Neural cell (in vitro differentiated cells): Measurements from ENCODE around the gene ETAA1.

Experiments used
- EP300 ChIP-seq: fragments of 450-650 bp; conservative IDR thresholded peaks from 2 replicates; pipeline ENCODE4 v1.6.1; 2014; ENCODE audit warnings: antibody characterized with exemption, mild to moderate bottlenecking, moderate library complexity; ENCODE audit not compliant: poor library complexity, severe bottlenecking
- EZH2 ChIP-seq: fragments of 200-600, 300-800 bp; shearing (Covaris generic), sonication (generic); IDR thresholded peaks from 2 replicates; pipeline ENCODE4 v1.6.1; 2014; ENCODE audit warnings: antibody characterized with exemption, low read length, borderline replicate concordance, mild to moderate bottlenecking; ENCODE audit not compliant: insufficient read depth, poor library complexity, severe bottlenecking
- MXI1 ChIP-seq: fragments of 450-650 bp; conservative IDR thresholded peaks from 2 replicates; pipeline ENCODE4 v1.6.1; 2014; ENCODE audit warnings: antibody characterized with exemption, mild to moderate bottlenecking; ENCODE audit not compliant: poor library complexity, severe bottlenecking
- POLR2AphosphoS5 ChIP-seq: IDR thresholded peaks from 2 replicates; pipeline ENCODE4 v1.6.1; 2012
- TAF1 ChIP-seq: IDR thresholded peaks from 2 replicates; pipeline ENCODE4 v1.6.1; 2012; ENCODE audit warnings: low read depth
- TF ChIP-seq, protein P1 (sequence below): fragments of 450-650 bp; IDR thresholded peaks from 2 replicates; pipeline ENCODE4 v1.5.1; 2014; ENCODE audit warnings: antibody characterized with exemption, mild to moderate bottlenecking, moderate library complexity; ENCODE audit not compliant: poor library complexity, severe bottlenecking
- TF ChIP-seq, protein P2 (sequence below): IDR thresholded peaks from 2 replicates; pipeline ENCODE4 v1.6.1; 2012; ENCODE audit warnings: borderline replicate concordance

DNA sequence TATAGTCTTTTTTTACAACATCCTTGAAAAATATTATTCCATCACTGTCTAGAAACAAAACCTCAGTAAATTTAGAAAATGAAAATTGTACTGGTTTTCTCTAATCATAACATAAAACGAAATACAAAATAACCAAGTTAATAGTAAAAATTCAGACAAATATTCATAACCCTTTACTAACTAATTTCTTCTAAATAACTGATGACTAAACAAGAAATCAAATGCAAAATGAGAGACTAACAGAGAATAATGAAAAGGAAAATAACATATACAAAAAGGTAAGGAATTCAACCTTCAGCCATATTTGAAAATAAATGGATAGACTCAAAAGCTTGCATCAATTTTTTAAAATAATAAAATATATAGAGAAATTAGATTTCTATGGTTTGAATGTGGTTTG, 18.6 kb upstream of the ETAA1 start:
- TF ChIP-seq POLR2AphosphoS5, result no peak
- TF ChIP-seq, protein P1, sequence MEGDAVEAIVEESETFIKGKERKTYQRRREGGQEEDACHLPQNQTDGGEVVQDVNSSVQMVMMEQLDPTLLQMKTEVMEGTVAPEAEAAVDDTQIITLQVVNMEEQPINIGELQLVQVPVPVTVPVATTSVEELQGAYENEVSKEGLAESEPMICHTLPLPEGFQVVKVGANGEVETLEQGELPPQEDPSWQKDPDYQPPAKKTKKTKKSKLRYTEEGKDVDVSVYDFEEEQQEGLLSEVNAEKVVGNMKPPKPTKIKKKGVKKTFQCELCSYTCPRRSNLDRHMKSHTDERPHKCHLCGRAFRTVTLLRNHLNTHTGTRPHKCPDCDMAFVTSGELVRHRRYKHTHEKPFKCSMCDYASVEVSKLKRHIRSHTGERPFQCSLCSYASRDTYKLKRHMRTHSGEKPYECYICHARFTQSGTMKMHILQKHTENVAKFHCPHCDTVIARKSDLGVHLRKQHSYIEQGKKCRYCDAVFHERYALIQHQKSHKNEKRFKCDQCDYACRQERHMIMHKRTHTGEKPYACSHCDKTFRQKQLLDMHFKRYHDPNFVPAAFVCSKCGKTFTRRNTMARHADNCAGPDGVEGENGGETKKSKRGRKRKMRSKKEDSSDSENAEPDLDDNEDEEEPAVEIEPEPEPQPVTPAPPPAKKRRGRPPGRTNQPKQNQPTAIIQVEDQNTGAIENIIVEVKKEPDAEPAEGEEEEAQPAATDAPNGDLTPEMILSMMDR, result no peak
- TF ChIP-seq EZH2, result no peak
- TF ChIP-seq, protein P2, sequence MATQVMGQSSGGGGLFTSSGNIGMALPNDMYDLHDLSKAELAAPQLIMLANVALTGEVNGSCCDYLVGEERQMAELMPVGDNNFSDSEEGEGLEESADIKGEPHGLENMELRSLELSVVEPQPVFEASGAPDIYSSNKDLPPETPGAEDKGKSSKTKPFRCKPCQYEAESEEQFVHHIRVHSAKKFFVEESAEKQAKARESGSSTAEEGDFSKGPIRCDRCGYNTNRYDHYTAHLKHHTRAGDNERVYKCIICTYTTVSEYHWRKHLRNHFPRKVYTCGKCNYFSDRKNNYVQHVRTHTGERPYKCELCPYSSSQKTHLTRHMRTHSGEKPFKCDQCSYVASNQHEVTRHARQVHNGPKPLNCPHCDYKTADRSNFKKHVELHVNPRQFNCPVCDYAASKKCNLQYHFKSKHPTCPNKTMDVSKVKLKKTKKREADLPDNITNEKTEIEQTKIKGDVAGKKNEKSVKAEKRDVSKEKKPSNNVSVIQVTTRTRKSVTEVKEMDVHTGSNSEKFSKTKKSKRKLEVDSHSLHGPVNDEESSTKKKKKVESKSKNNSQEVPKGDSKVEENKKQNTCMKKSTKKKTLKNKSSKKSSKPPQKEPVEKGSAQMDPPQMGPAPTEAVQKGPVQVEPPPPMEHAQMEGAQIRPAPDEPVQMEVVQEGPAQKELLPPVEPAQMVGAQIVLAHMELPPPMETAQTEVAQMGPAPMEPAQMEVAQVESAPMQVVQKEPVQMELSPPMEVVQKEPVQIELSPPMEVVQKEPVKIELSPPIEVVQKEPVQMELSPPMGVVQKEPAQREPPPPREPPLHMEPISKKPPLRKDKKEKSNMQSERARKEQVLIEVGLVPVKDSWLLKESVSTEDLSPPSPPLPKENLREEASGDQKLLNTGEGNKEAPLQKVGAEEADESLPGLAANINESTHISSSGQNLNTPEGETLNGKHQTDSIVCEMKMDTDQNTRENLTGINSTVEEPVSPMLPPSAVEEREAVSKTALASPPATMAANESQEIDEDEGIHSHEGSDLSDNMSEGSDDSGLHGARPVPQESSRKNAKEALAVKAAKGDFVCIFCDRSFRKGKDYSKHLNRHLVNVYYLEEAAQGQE, result no peak
- no peak for TF ChIP-seq TAF1
- TF ChIP-seq EP300, result no peak
- TF ChIP-seq MXI1, result no peak
